LHCN-M2 (cell line): ENCODE data around the gene KCNH2. TPM values are rescaled to one million over a fixed set of nuclear protein-coding genes. Genes with fewer than 3 reads are reported as not detected.
"Not testable (repeated sequence)": the region's sequence is repeated elsewhere in the genome, so short reads cannot be mapped to it uniquely, and the experiment has no call there.

Experiments used
- DNase-seq: peaks from one replicate; pipeline ENCODE4 v3.0.0-alpha.2; 2012; ENCODE audit warnings: low read depth
- polyA plus RNA-seq: library from polyadenylated mRNA; unstranded; fragments of >200 nt; gene quantifications from one replicate; pipeline ENCODE4 v1.2.1, GENCODE V29; 2012; ENCODE audit warnings: missing spikeins
- total RNA-seq: library from RNA; depleted of rRNA; stranded (reverse); fragments of >200 nt; gene quantifications from 2 replicates; pipeline ENCODE4 v1.2.3, GENCODE V29; 2014; rRNA removed

Gene KCNH2
- 0.11 TPM in 1 of 2 replicates, not detected in the other for total RNA-seq
- polyA plus RNA-seq: not detected

GRCh38 chr7:150978126-150978789 is at the start of gene KCNH2:
Gene KCNH2, minus strand, starts transcription at chr7:150978321. Its CDS starts 408 bp downstream, at chr7:150977913.
- no peak for DNase-seq

DNA sequence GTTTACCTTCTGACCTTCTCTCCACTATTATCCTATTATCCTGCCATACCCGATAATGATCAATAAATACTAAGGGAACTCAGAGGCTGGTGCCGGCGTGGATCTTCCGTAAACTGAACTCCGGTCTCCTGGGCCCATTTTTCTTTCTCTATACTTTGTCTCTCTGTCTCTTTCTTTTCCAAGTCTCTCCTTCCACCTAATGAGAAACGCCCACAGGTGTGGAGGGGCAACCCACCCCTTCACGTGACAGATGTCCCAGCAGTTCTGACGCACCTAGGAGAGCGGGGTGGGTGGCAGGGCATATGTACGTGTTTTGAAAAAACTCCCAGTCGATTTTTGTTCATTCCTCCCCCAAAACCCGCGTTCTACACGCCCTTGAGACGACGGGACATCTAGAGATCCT is 49.6 kb upstream of the KCNH2 start:
- not testable (repeated sequence) for DNase-seq

DNA sequence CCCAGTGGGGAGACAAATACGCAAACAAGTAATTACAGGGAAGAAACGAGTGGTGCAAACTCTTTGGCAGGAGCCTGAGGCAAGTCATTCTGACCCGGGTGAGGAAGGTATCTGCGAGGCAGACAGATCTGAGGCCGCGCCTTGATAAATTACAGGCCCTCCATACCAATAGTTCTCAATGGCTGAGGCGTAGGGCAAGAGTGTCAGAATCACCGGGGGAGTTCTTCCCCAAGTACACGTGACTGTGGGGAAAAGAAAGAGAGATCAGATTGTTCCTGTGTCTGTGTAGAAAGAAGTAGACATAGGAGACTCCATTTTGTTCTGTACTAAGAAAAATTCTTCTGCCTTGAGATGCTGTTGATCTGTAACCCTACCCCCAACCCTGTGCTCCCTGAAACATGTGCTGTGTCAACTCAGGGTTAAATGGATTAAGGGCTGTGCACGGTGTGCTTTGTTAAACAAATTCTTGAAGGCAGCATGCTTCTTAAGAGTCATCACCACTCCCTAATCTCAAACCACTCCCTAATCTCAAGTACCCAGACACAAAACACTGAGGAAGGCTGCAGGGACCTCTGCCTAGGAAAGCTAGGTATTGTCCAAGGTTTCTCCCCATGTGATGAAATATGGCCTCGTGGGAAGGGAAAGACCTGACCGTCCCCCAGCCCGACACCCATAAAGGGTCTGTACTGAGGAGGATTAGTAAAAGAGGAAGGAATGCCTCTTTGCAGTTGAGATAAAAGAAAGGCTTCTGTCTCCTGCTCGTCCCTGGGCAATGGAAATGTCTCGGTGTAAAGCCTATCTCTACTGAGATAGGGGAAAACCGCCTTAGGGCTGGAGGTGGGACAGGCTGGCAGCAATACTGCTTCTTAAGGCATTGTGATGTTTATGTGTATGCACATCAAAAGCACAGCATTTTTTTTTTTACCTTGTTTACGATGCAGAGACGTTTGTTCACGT is 48.9 kb upstream of the KCNH2 start:
- not testable (repeated sequence) for DNase-seq

DNA sequence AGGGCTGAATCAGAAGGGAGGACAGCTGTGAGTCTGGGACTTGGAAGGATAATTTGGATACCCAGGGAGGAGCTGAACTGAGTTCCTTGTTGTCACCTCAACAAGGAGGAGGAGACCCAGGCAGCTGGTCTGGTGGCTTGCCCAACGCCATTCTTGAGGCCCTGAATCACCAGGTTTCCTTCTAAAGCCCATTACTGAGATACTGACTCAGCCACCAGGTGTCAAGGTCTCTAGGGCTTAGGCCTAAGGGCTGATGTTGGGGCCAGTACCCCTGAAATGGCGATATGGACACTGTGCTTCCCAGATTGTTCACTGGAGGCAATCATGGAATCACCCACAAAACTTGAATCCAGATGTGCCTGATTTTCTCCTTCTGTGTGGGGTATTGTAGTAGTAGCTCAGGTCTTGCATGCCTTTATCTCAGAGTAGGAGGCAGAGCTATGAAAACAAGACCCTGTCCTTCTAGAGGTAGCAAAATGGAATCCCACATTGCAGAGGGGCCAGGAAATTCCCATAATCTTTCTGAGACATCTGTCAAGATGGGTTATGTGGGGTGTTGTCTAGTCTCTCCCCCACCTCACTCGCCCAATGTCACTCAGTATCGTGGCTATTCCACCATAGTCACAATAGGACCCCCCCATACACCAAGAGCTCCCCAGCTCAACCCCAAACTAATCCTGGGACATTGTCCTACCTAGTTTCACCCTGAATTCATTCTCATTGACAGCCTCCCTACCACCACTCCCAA is 48.0 kb upstream of the KCNH2 start:
- peak; percentile 76 for DNase-seq

DNA sequence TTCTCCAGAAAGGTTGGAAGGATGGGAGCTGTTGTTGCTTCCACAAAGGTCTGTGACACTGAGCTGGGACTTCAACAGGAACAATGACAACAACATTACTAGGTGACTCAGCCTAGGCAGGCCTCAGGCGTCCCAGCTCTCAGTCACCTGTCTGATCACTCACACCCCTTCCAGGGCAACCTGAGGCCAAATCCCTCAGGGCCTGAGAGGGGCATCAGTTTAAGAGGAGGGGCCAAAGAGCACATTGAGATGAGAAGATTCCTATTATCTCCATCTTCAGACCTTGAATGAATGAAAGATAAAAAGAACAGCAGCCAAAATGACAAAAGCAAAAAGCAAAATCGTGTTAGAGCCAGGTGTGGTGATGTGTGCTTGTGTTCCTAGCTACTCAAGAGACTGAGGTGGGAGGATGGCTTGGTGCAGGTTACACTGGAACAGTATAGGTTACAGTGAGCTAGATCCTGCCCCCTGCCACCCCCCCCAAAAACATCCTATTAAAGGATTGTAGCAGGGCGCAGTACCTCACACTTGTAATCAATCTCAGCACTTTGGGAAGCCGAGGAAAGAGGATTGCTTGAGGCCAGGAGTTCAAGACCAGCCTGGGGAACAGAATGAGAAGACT is 46.4 kb upstream of the KCNH2 start, which contains the start of gene ATG9B:
Gene ATG9B, minus strand, starts transcription at position 60 of the 622 bp plus-strand sequence. CDS start 71 bp downstream, outside the sequence.
- no peak for DNase-seq

GRCh38 chr7:151023232-151023631 is 45.1 kb upstream of the KCNH2 start:
- no peak for DNase-seq

DNA sequence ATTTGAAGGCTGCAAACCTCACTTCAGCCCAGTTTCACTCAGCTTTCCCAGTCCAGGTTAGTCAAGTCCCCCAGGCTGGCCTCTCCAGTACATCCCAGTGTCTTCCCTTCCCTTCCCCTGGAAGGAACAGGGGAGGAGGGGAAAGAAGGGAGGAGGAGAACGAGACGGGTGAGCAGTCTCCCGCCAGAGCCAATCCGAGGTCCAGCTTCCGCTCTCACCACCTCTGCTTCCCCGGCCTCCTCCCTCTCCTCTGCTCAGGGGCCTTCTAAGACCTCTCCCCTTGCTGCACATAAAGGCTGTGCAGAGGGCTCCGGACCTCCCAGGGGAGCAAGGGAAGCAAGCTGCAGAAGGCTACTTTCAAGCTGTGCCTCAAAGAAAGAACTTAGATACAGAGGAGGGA is 42.1 kb upstream of the KCNH2 start:
- DNase-seq: no peak

DNA sequence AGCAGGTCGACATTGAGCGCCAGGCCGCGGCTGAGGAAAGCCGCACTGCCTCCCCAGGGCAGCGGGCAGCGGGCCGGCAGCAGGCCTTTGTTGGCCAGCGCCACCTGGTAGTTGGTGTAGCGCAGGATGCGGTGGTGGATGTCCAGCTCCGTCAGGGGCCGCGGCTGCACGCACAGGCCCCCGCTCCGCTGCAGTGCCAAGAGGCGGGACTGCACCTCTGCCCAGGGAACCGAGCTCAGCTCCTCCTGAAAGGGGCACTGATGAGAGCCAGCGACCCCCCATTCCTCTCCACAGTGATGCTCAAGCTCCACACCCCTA is 41.0 kb upstream of the KCNH2 start:
- no peak for DNase-seq

DNA sequence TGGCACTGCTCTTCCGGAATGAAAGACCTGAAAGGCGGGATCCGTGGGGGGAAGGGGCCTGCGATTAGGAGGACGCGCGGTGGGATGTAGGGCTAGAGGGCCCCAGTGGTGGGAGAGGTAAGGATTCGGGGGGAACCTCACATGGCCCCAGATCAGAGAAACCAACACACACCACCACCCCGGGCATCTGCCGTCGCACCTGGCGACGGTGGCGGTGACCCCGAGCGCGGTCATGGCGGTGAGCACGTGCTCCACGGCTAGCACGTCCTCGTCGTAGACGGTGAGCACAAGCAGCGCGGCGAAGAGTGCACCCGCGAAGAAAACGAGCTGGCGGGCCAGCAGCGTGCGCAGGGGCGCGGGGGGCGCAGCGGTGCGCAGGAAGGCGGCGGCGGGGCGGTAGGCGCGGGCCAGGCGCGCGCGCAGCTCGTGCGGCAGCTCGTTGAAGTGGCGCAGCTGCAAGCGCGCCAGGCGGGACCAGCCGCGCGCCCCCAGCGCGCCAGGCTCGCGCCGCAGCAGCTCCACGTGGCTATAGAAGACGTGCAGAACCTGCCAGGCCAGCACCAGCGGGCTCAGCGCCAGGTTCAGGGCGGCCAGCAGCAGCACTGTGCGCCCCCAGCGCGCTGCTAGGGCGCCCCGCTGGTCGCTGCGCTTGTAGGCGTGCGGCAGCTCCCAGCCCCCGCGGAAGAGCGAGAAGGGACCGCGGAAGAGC is 40.5 kb upstream of the KCNH2 start:
- no peak for DNase-seq

DNA sequence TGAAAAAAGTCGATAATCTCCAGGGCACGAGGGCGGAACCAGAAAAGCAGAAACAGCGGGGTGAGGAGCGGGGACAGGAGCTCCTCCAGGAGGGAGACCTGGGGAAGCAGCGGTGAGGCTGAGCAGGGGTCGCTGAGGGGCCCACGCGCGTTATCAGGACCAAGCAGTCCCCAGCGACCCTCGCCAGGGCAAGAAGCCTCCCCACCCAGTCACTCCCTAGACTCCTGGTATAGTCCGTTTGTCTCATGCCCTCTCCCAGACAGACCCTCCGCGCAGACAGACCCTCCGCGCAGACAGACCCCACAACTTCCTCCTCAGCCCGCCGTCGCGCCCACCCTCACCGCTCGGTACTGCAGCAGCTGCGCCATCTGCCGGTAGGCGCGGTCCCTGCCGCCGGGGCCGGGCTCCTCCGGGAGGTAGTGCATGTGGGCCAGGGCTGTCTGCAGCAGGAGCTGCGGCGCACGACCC is 39.9 kb upstream of the KCNH2 start:
- no peak for DNase-seq

GRCh38 chr7:151017370-151017952 is 39.3 kb upstream of the KCNH2 start:
- no peak for DNase-seq

- no peak for DNase-seq
These were observed 38.8 kb upstream of the KCNH2 start for GRCh38 chr7:151016942-151017341.

- DNase-seq: no peak
These were observed 38.4 kb upstream of the KCNH2 start for GRCh38 chr7:151016505-151016904.

GRCh38 chr7:151015967-151016366 is 37.8 kb upstream of the KCNH2 start:
- DNase-seq: no peak

DNA sequence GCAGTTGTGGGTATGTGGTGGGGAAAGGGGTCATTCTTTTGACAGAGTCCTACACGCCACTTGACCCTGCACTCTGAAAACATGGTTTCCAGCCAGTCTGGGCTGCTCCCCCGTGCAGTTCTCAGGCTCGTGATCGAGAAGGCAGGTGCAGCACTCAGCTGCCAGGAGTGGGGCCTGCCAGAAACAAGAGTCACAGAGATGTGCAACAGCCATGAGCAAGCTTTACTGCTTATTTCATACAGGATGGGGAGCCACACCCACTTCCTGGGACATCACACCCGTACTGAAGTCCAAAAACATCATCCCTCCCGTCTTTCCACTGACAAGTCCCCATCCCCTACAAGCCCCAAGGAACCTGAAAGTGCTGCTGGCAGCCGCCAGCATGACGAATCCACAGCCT is 36.8 kb upstream of the KCNH2 start:
- peak; percentile 44 for DNase-seq

DNA sequence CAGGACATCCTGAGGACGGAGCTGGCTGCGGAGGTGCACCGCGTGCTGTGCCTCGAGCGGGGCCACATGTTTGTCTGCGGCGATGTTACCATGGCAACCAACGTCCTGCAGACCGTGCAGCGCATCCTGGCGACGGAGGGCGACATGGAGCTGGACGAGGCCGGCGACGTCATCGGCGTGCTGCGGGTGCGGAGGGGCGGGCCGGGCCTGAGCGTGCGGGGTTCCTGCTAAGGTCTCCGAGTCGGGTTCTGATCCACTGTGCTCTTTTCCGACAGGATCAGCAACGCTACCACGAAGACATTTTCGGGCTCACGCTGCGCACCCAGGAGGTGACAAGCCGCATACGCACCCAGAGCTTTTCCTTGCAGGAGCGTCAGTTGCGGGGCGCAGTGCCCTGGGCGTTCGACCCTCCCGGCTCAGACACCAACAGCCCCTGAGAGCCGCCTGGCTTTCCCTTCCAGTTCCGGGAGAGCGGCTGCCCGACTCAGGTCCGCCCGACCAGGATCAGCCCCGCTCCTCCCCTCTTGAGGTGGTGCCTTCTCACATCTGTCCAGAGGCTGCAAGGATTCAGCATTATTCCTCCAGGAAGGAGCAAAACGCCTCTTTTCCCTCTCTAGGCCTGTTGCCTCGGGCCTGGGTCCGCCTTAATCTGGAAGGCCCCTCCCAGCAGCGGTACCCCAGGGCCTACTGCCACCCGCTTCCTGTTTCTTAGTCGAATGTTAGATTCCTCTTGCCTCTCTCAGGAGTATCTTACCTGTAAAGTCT is 35.8 kb upstream of the KCNH2 start:
- DNase-seq: peak; percentile 40

- no peak for DNase-seq
These were observed 35.2 kb upstream of the KCNH2 start for GRCh38 chr7:151013356-151013732.

DNA sequence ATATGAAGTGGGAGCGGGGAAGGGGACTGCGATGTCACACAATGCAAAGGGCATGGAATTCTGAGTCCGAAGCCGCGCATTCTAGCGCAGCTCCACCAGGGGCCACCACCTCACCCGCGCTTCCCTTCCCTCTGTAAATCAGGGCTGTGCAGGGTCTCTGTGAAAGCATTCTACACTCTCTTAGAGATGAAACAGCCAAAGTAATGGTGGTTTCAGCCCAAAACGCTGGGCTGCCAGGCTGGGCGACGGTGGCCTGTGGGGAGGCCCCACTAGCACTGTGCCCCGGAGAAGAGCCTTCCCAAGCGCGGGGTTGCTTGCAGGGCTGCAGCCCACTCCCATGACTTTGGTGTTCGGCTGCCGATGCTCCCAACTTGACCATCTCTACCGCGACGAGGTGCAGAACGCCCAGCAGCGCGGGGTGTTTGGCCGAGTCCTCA is 34.8 kb upstream of the KCNH2 start:
- DNase-seq: peak; percentile 40

DNA sequence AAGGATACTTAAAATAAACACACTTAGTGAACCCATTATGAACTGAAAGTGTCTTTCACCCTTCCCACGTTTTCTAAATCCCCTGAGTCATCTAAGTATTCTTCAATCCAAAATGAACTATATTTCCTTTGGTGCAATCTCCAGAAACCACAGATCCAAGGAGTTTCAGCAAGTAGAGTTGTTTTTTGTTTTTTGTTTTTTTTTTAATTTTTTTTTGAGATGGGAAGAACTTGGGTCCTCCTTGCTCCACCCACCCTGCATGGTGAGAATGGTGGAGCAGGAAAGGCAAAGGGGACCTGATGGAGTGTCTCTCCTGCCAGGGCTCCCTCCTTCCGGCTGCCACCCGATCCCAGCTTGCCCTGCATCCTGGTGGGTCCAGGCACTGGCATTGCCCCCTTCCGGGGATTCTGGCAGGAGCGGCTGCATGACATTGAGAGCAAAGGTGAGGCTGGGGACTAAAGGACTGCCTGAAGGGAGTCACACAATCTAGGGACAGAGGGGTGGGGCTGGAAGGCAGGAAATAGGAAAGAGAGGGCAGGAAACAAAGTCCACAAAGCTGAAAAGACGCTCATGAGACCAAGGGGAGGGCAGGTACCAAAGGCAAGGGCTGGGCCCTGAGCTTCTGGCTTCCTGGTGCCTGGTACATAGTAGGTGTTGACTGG is 34.0 kb upstream of the KCNH2 start:
- DNase-seq: no peak
